ENCODE results near the gene SYP. TPM values are rescaled to one million over a fixed set of nuclear protein-coding genes. Genes with fewer than 3 reads are reported as not detected.

SYP gene
- total and polyA plus RNA-seq, 10 of the 15 experiments (the other 5 are each of a cell fraction or from before 2014, with no cell fraction given) = 0.34 to 1.7 (median 0.74) TPM

GRCh38 chrX:49175435-49176274 lies 24.3 kb downstream of the SYP start:
- ChIA-PET POLR2A (no interaction called here), SMC1A (ENCODE audit: uncharacterized antibody, unreplicated experiment) (no interaction called here), RAD21 (ENCODE audit: unreplicated experiment) (no interaction called here), CTCF (no interaction called here)
- Histone ChIP-seq H3K9ac (ENCODE audit: control insufficient read depth, insufficient read depth, low read length) (no peak overlapping the region), H3K4me3 (no peak overlapping the region), H3K4me2 (ENCODE audit: control insufficient read depth, insufficient read depth) (no peak overlapping the region), H3K4me1 (ENCODE audit: control insufficient read depth, insufficient read depth, low read length) (peaks cover 5% of the 10 kb centered on the region; the same call in 1 of the 2 replicates), H4K20me1 (ENCODE audit: control insufficient read depth, insufficient read depth) (no peaks in the 10 kb centered on the region), H3K36me3 (ENCODE audit: control insufficient read depth in 2 of 2, insufficient read depth in 2 of 2, low read length in 1 of 2) (no peaks in the 10 kb centered on the region; a peak in 3 of 4 replicates), H2AFZ (ENCODE audit: control insufficient read depth, low read depth, low read length) (no peak overlapping the region), H3K9me3 (replicated peaks; ENCODE audit: control insufficient read depth, insufficient read depth, low read length) (no peaks in the 10 kb centered on the region; the same call in 2 of the 3 replicates), H3K27me3 (replicated peaks in 1 of 2; ENCODE audit: control insufficient read depth in 2 of 2, insufficient read depth in 2 of 2, low read length in 1 of 2) (no peaks in the 10 kb centered on the region), H3K79me2 (ENCODE audit: control insufficient read depth, insufficient read depth, low read length) (peaks cover 6% of the 10 kb centered on the region), H3K27ac (ENCODE audit: control insufficient read depth, insufficient read depth) (no peak overlapping the region)
- ATAC-seq (no peak), DNase-seq (ENCODE audit: low read depth, low spot score) (no peak), FAIRE-seq (no peak)
- TF ChIP-seq POLR2A (IDR thresholded peaks at IDR 0.05; ENCODE audit: low read depth, low read length) (no peak), MTA3 (IDR thresholded peaks at IDR 0.05; ENCODE audit: borderline replicate concordance, low read length) (no peak), CEBPB (IDR thresholded peaks at IDR 0.05; ENCODE audit: borderline replicate concordance in 1 of 2, low read depth in 2 of 2, low read length in 2 of 2) (no peak), NFXL1 (IDR thresholded peaks at IDR 0.05; ENCODE audit: borderline replicate concordance) (no peak), NR2C2 (IDR thresholded peaks at IDR 0.05; ENCODE audit: borderline replicate concordance, control insufficient read depth, insufficient read length, low read depth) (no peak), CREM (IDR thresholded peaks at IDR 0.05; ENCODE audit: low read depth) (no peak), JUNB (IDR thresholded peaks at IDR 0.05) (no peak), IRF3 (IDR thresholded peaks at IDR 0.05) (no peak), DPF2 (IDR thresholded peaks at IDR 0.05) (no peak), USF2 (IDR thresholded peaks at IDR 0.05; ENCODE audit: borderline replicate concordance, low read depth, low read length) (no peak), USF1 (IDR thresholded peaks at IDR 0.05; ENCODE audit: borderline replicate concordance, extremely low read length, insufficient read depth, low read depth, low read length) (no peak)
- WGBS (ENCODE audit: insufficient coverage, insufficient replicate concordance, low lambda C conversion rate, missing lambda C conversion rate) = 80% methylated on average over 39 of the region's 43 CpGs
- BruUV-seq (replicated peaks) = no TSS peak
- in situ Hi-C loops (cut with MboI) (no loop called here), intact Hi-C loops (cut with micrococcal nuclease; ENCODE audit: unreplicated experiment) (no loop called here)

Measured in GM12878 (cell line).